ENCODE results near the gene LRP2.

- no peak for TF ChIP-seq CTCF (IDR thresholded peaks at IDR 0.05 in 2 of 3, conservative IDR thresholded peaks at IDR 0.05 in 1 of 3; ENCODE audit: control insufficient read depth in 2 of 3, extremely low read depth in 1 of 3, insufficient read depth in 1 of 3, low read depth in 3 of 3, low read length in 3 of 3)
- no peak for TF ChIP-seq FOS (IDR thresholded peaks at IDR 0.05; ENCODE audit: borderline replicate concordance, extremely low read depth, insufficient read length)
- no peak for TF ChIP-seq EZH2 (IDR thresholded peaks at IDR 0.05; ENCODE audit: borderline replicate concordance, control insufficient read depth, low read depth, low read length)
- no peak for TF ChIP-seq CBFB (IDR thresholded peaks at IDR 0.05; ENCODE audit: low read depth)
- TF ChIP-seq CHD4 (IDR thresholded peaks at IDR 0.05): no peak
- TF ChIP-seq POLR2A (IDR thresholded peaks at IDR 0.05; ENCODE audit: low read depth, low read length): no peak
- TF ChIP-seq NR2F1 (conservative IDR thresholded peaks at IDR 0.05): no peak
- no peak for TF ChIP-seq POLR2AphosphoS2 (IDR thresholded peaks at IDR 0.05; ENCODE audit: low read depth, low read length)
- no peak for TF ChIP-seq CBX3 (IDR thresholded peaks at IDR 0.05; ENCODE audit: borderline replicate concordance, low read depth)
- TF ChIP-seq SMC3 (IDR thresholded peaks at IDR 0.05; ENCODE audit: borderline replicate concordance, low read length): no peak
- no peak for TF ChIP-seq ZNF24 (IDR thresholded peaks at IDR 0.05)
Observed at GRCh38 chr2:169391236-169391635, 28.9 kb upstream of the LRP2 start.

All from GM12878 (cell line).